Astrocyte (in vitro differentiated cells and primary cell): Measurements from ENCODE around the gene LSG1.

ENCODE experiments used
- CTCF ChIP-seq: IDR thresholded peaks from 2 replicates; pipeline ENCODE4 v1.5.1; 2011; ENCODE audit warnings: low read depth, mild to moderate bottlenecking, inconsistent platforms, low read length, moderate library complexity; ENCODE audit not compliant: insufficient read depth
- EZH2 ChIP-seq: IDR thresholded peaks from 2 replicates; pipeline ENCODE4 v1.6.1; 2012; ENCODE audit warnings: mild to moderate bottlenecking, low read length, inconsistent platforms; ENCODE audit not compliant: insufficient read depth

GRCh38 chr3:194673761-194674160 lies 1.8 kb upstream of the LSG1 start:
- no peak for TF ChIP-seq EZH2
- no peak for TF ChIP-seq CTCF
